GM21423 (cell line): ENCODE measurements around the gene SNX9.
A peak's percentile ranks its signal among the peaks of the same experiment; 100 is the strongest.

ENCODE experiments used
- ATAC-seq: cut with Tn5 transposase; IDR thresholded peaks from one replicate; pipeline ENCODE4 v1.9.1; 2021; ENCODE audit warnings: mild to moderate bottlenecking, moderate library complexity; ENCODE audit not compliant: unreplicated experiment

Gene SNX9

DNA sequence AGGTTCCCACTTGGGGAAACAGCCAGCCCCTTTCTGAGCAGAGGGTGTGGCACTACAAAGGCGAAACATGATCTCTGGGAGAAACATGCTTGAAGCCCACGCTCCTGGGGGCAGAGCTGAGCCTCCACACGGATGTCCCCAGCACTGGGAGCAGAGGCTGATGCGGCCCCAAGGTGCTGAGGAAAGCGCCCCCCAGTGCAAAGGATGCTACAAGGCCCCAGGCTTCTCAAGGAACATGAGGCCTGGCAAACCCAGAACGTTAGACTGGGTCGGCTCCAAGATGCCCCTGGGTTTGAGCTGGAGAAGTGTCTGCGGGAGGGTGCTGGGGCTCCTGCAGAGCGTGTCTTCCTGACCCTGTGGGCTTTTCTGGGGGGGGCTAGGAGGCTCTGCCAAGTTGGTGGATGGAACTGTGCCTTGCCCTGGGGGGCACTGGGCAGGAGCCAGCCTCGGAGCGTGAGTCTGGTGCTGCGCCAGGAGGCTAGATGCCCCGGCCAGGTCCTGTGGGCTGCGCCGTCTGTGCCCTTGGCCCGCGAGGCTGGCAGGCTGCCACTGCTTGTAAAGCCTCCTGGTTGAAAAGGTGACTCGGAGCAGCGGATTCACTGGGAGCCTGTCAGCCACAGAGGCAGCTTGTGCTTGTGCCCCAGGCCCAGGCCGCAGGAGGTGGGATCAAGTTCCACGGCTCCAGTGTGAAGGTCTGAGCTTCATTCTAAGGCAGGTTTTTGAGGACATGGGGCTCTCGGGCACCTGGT, 166.7 kb downstream of the SNX9 start:
- ATAC-seq, result no peak

DNA sequence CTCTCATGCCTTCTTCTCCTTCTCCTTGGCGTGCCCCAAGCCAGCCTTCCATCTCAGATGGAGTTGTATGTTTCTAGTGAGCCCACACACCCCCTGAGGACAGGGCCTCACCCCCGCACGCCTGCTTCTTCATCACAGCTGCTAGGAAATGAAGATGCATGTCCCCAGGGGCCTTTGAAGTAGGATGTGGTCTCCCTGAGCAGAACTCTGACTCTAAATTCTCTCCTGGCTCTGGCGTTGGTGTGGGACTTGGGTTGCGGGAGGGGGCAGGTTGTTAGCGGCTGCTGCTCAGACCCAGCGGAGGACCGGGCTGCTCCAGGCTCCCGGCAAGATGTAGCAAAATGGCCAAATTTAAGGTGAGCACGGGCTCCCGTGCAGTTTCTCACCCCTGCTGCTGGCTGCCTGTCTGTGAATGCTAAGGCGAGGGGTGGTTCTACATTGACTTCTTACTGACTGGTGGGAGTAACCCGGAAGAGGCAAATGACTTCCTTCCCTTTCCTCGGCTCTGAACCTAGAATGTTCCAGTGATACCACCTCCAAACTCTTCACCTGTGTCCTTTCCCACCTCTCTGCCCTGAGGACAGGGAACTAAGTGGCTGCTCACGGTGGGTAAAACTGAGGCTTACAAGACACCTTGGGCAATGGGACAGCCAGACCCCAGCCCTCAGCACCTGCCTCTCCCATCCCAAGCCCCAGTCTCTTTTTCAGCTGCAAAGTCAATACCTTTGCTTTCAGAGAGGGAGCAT, 167.4 kb downstream of the SNX9 start:
- ATAC-seq, result peak; percentile 78

DNA sequence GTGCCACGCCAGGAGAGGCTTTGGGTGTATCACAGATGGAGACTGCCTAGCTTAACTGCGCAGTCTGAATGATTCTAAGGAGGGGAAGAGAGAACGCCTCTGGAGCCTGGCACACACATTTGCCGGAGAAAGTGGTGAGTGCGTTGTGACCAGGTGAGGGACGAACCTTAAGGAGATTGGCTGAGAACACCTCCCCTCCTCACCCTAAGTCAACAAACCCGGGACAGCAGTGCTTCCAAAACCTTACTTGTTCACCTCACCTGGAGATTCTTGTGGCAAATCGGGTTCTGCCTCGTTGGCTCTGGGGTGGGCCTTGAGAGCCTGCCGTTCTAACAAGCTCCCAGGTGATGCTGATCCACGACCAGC, 168.0 kb downstream of the SNX9 start:
- ATAC-seq, result no peak

DNA sequence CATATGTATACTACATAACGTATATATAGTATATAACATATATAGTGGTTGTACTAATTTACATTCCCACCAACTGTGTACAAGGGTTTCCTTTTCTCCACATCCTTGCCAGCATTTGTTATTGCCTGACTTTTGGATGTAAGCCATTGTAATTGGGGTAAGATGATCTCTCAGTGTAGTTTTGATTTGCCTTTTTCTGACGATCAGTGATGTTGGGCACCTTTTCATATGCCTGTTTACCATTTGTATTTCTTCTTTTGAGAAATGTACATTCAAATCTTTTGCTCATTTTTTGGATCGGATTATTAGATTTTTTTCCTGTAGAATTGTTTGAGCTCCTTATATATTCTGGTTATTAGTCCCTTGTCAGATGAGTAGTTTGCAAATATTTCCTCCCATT, 170.0 kb downstream of the SNX9 start:
- ATAC-seq, result no peak

DNA sequence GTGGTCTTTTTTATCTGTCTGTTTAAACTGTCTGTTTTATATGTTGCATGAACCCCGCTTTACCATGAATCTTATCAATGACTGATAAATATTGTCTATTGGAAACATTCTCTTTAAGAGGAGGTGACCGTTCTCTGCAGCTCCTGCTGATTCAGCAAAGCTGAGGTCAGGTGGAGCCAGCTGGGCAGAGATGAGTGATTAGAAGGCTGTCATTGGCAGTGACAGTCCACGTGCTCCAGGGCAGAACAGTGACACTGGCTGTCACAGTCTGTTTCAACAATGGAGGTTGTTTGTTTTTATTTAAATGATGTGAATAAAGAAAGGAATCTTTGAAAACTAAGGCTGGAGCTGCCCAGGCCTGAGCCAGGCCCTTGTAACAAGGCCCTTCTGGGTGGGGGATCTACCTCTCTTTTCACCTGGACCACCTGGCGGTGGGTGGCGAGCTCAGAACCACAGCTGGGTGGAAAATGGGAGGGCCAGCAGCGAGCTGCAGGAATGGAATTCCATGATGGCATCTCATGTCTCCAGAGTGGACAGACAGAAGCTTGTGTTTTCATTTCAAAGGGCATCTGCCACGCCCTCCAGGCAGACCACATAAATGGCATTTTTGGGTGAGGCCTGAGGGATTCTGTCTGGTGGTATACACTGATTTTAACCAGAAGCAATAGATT, 171.2 kb downstream of the SNX9 start:
- no peak for ATAC-seq
